A549 (cell line): ENCODE measurements around the gene FIBCD1. TPM values are rescaled to one million over a fixed set of nuclear protein-coding genes. Genes with fewer than 3 reads are reported as not detected.

ENCODE experiments used
- ATAC-seq, 2 experiments: fragments of 200-7000 bp in 1 of 2; fragments of >200 bp in 1 of 2; cut with Nextera tagmentation in 1 of 2; cut with Tn5 transposase in 1 of 2; 3 replicates each; pipeline versions ENCODE4 v1.8.0 to v1.9.1; 2018 to 2020; ENCODE audit warnings: mild to moderate bottlenecking in 1 of 2, moderate library complexity in 1 of 2
- CTCF ChIA-PET: fragments of 300-600 bp; sonication (Branson Sonifier 250); formaldehyde crosslinking; extraction: SDS; loops from one replicate; lab custom pipeline; 2021; ENCODE audit warnings: antibody characterized with exemption, inconsistent platforms; lab: Yijun Ruan, JAX
- POLR2A ChIA-PET: fragments of 350-600 bp; formaldehyde crosslinking; extraction: SDS; loops from one replicate; lab custom pipeline; 2021; ENCODE audit warnings: antibody characterized with exemption, inconsistent platforms; lab: Yijun Ruan, JAX
- DNase-seq, 2 experiments: peaks; one replicate each; pipeline versions ENCODE4 v3.0.0 to v3.0.0-alpha.2; 2011 to 2016; ENCODE audit warnings: low read depth in 1 of 2, low spot score in 1 of 2
- FAIRE-seq: peaks from 2 replicates; lab custom pipeline; 2011; peaks lifted over from hg19 to GRCh38; lab: Jason Lieb, UNC
- H3K27ac ChIP-seq, 2 experiments: fragments of >200 bp; sonication (Bioruptor Twin); formaldehyde crosslinking; 3 replicates each; pipeline ENCODE4 v1.5.1; 2016 to 2017
- H3K4me1 ChIP-seq: fragments of >200 bp; sonication (Bioruptor Twin); formaldehyde crosslinking; 3 replicates; pipeline ENCODE4 v1.6.1; 2016
- H3K4me2 ChIP-seq: fragments of >200 bp; sonication (Bioruptor Twin); formaldehyde crosslinking; 3 replicates; pipeline ENCODE4 v1.6.1; 2016
- H3K4me3 ChIP-seq: fragments of >200 bp; sonication (Bioruptor Twin); formaldehyde crosslinking; 3 replicates; pipeline ENCODE4 v1.5.1; 2016
- H3K9me3 ChIP-seq: fragments of >200 bp; sonication (Bioruptor Twin); formaldehyde crosslinking; 3 replicates; pipeline ENCODE4 v1.6.1; 2016
- BCL3 ChIP-seq: fragments of >200 bp; sonication (Bioruptor Twin); formaldehyde crosslinking; IDR thresholded peaks from 3 replicates; pipeline ENCODE4 v1.6.1; 2016
- BHLHE40 ChIP-seq: IDR thresholded peaks from 2 replicates; pipeline ENCODE4 v1.6.1; 2012; ENCODE audit warnings: low read depth, low read length, inconsistent platforms
- CBX2 ChIP-seq: fragments of 200-600 bp; sonication (generic); IDR thresholded peaks from 2 replicates; pipeline ENCODE4 v1.6.1; 2016; ENCODE audit warnings: low read depth, mild to moderate bottlenecking, borderline replicate concordance
- CEBPB ChIP-seq, 2 experiments: fragments of >200 bp in 1 of 2; sonication (Bioruptor Twin) in 1 of 2; formaldehyde crosslinking in 1 of 2; IDR thresholded peaks; 2 replicates each; pipeline ENCODE4 v1.6.1; 2012 to 2016
- CHD4 ChIP-seq: fragments of 200-600 bp; sonication (generic); IDR thresholded peaks from 2 replicates; pipeline ENCODE4 v1.6.1; 2016; ENCODE audit warnings: antibody characterized with exemption, mild to moderate bottlenecking, borderline replicate concordance
- ELK1 ChIP-seq: fragments of 150-350 bp; IDR thresholded peaks from 2 replicates; pipeline ENCODE4 v1.6.1; 2014; ENCODE audit warnings: low read depth, mild to moderate bottlenecking, low read length
- EP300 ChIP-seq, 2 experiments: fragments of >200 bp; sonication (Bioruptor Twin); formaldehyde crosslinking; IDR thresholded peaks; 2 replicates in 1 of 2; 3 replicates in 1 of 2; pipeline ENCODE4 v1.6.1; 2016 to 2017
- FOSB ChIP-seq: fragments of 250-450 bp; sonication (Bioruptor Pico); IDR thresholded peaks from 2 replicates; pipeline ENCODE4 v1.5.0; 2020; ENCODE audit warnings: mild to moderate bottlenecking, moderate library complexity
- HEYL ChIP-seq: fragments of 250-450 bp; sonication (Bioruptor Pico); IDR thresholded peaks from 2 replicates; pipeline ENCODE4 v1.8.0; 2021; ENCODE audit warnings: mild to moderate bottlenecking, moderate library complexity
- HOXB5 ChIP-seq: fragments of 250-450 bp; sonication (Bioruptor Pico); IDR thresholded peaks from 2 replicates; pipeline ENCODE4 v1.5.0; 2020; ENCODE audit warnings: mild to moderate bottlenecking, moderate library complexity
- JUN ChIP-seq, 2 experiments: fragments of >200 bp; sonication (Bioruptor Twin); formaldehyde crosslinking; IDR thresholded peaks; 2 replicates in 1 of 2; 3 replicates in 1 of 2; pipeline ENCODE4 v1.6.1; 2016 to 2017
- NFE2L2 ChIP-seq: fragments of 150-350 bp; conservative IDR thresholded peaks from 2 replicates; pipeline ENCODE4 v1.6.1; 2014; ENCODE audit warnings: low read length
- NPAS2 ChIP-seq: fragments of 250-450 bp; sonication (Bioruptor Pico); IDR thresholded peaks from 2 replicates; pipeline ENCODE4 v1.8.0; 2022; ENCODE audit warnings: mild to moderate bottlenecking, moderate library complexity, borderline replicate concordance
- NR3C1 ChIP-seq: fragments of >200 bp; sonication (Bioruptor Twin); formaldehyde crosslinking; IDR thresholded peaks from 3 replicates; pipeline ENCODE4 v1.6.1; 2017
- PHF8 ChIP-seq: fragments of 200-600 bp; sonication (generic); IDR thresholded peaks from 2 replicates; pipeline ENCODE4 v1.6.1; 2016; ENCODE audit warnings: low read depth, mild to moderate bottlenecking, antibody characterized with exemption, moderate library complexity, borderline replicate concordance
- RAD21 ChIP-seq, 2 experiments: fragments of >200 bp in 1 of 2; sonication (Bioruptor Twin) in 1 of 2; formaldehyde crosslinking in 1 of 2; IDR thresholded peaks in 1 of 2; conservative IDR thresholded peaks in 1 of 2; 2 replicates in 1 of 2; 3 replicates in 1 of 2; pipeline ENCODE4 v1.6.1; 2012 to 2018; ENCODE audit warnings: inconsistent platforms in 1 of 2
- RCOR1 ChIP-seq: fragments of 150-350 bp; IDR thresholded peaks from 2 replicates; pipeline ENCODE4 v1.6.1; 2014; ENCODE audit warnings: antibody characterized with exemption, low read length, low read depth
- REST ChIP-seq: fragments of 200-600 bp; sonication (generic); IDR thresholded peaks from 2 replicates; pipeline ENCODE4 v1.6.1; 2016; ENCODE audit warnings: antibody characterized with exemption, mild to moderate bottlenecking, moderate library complexity
- RNF2 ChIP-seq: fragments of 200-600 bp; sonication (generic); IDR thresholded peaks from 2 replicates; pipeline ENCODE4 v1.6.1; 2016; ENCODE audit warnings: low read depth, mild to moderate bottlenecking, antibody characterized with exemption, moderate library complexity, borderline replicate concordance
- SMC3 ChIP-seq: fragments of >200 bp; sonication (Bioruptor Twin); formaldehyde crosslinking; IDR thresholded peaks from 3 replicates; pipeline ENCODE4 v1.6.1; 2018; ENCODE audit warnings: inconsistent platforms
- USF2 ChIP-seq: fragments of 450-650 bp; IDR thresholded peaks from 2 replicates; pipeline ENCODE4 v1.6.1; 2014; ENCODE audit warnings: antibody characterized with exemption
- ZNF302 ChIP-seq: fragments of 250-450 bp; sonication (Bioruptor Pico); IDR thresholded peaks from 2 replicates; pipeline ENCODE4 v1.9.0; 2021; ENCODE audit warnings: inconsistent platforms, mild to moderate bottlenecking, moderate library complexity
- ZSCAN20 ChIP-seq: fragments of 250-450 bp; sonication (Bioruptor Pico); IDR thresholded peaks from 2 replicates; pipeline ENCODE4 v1.8.0; 2022; ENCODE audit warnings: mild to moderate bottlenecking, moderate library complexity
- WGBS: methylation state at CpG from one replicate; pipeline ENCODE4 v1.1.6; 2017; ENCODE audit errors: missing lambda C conversion rate; 5-methylcytosine and 5-hydroxymethylcytosine counted together
- polyA plus RNA-seq, 4 experiments: library from polyadenylated mRNA; depleted of rRNA in 3 of 4; stranded (reverse); fragments of >200 nt; fragmentation: RNase III in 1 of 4; extraction: RNeasy Plus Mini Kit Qiagen cat#74134 plus additional on column Dnase treatment in 1 of 4; gene quantifications; 2 replicates in 3 of 4; 3 replicates in 1 of 4; pipeline ENCODE4 v1.2.3, GENCODE V29; 2011 to 2017

The FIBCD1 gene
- polyA plus RNA-seq, 2 of the 4 experiments (the other 2 are of a cell fraction) = 4.8 to 4.9 TPM

GRCh38 chr9:130954317-130954716 lies 15.3 kb upstream of the FIBCD1 start:
- FAIRE-seq (no peak), ATAC-seq (no peak), DNase-seq (no peak)
- Histone ChIP-seq H3K4me1 (no peaks in the 10 kb centered on the region), H3K4me2 (no peak overlapping the region), H3K4me3 (no peak overlapping the region), H3K27ac (no peak overlapping the region), H3K9me3 (peaks cover 22% of the 10 kb centered on the region)
- ChIA-PET POLR2A (no interaction called here), CTCF (interaction anchor here (1.3 to 4.2 kb wide), 4 partner anchors 15 to 90 kb away, joined by 3 to 24 read pairs (median 6); partner anchors contain the start of gene FIBCD1)
- TF ChIP-seq CHD4 = no peak
- TF ChIP-seq REST = no peak
- no peak for TF ChIP-seq ZSCAN20
- no peak for TF ChIP-seq CBX2
- TF ChIP-seq HEYL (CRISPR knock-in tag) = no peak
- TF ChIP-seq RNF2 = no peak
- TF ChIP-seq HOXB5 = no peak
- no peak for TF ChIP-seq CEBPB (IDR thresholded peaks at IDR 0.05)
- TF ChIP-seq ZNF302 = no peak
- no peak for TF ChIP-seq EP300 (IDR thresholded peaks at IDR 0.05)
- TF ChIP-seq NR3C1 = no peak
- TF ChIP-seq SMC3 = no peak
- 89% methylated on average over 1 of the region's 1 CpG for WGBS

- Histone ChIP-seq H3K4me1 (peaks cover 7% of the 10 kb centered on the region), H3K27ac (no peak overlapping the region), H3K9me3 (peaks cover 15% of the 10 kb centered on the region), H3K4me2 (no peak overlapping the region), H3K4me3 (no peak overlapping the region)
- WGBS = 40% methylated on average over 6 of the region's 6 CpGs
- ChIA-PET POLR2A (no interaction called here), CTCF (interaction anchor here (0.8 to 2.5 kb wide), 9 partner anchors 8 to 86 kb away, joined by 3 to 9 read pairs (median 3); no protein-coding TSS in a partner anchor)
- ATAC-seq (no peak), FAIRE-seq (no peak), DNase-seq (no peak)
- TF ChIP-seq BCL3 = no peak
- TF ChIP-seq NFE2L2 = no peak
- no peak for TF ChIP-seq RAD21 (conservative IDR thresholded peaks at IDR 0.05 in 1 of 2, IDR thresholded peaks at IDR 0.05 in 1 of 2)
- TF ChIP-seq PHF8 = no peak
- no peak for TF ChIP-seq EP300 (IDR thresholded peaks at IDR 0.05)
- no peak for TF ChIP-seq FOSB (CRISPR knock-in tag)
- no peak for TF ChIP-seq JUN (IDR thresholded peaks at IDR 0.05)
- no peak for TF ChIP-seq RCOR1
- no peak for TF ChIP-seq NPAS2 (CRISPR knock-in tag)
- TF ChIP-seq NR3C1 = no peak
- TF ChIP-seq ELK1 = no peak
- no peak for TF ChIP-seq ZSCAN20
- TF ChIP-seq BHLHE40 = no peak
- no peak for TF ChIP-seq USF2
These were observed 13.2 kb upstream of the FIBCD1 start for GRCh38 chr9:130952065-130952762.
